ENCODE results near the gene NGLY1.
A peak's percentile ranks its signal among the peaks of the same experiment; 100 is the strongest.

The NGLY1 gene, protein sequence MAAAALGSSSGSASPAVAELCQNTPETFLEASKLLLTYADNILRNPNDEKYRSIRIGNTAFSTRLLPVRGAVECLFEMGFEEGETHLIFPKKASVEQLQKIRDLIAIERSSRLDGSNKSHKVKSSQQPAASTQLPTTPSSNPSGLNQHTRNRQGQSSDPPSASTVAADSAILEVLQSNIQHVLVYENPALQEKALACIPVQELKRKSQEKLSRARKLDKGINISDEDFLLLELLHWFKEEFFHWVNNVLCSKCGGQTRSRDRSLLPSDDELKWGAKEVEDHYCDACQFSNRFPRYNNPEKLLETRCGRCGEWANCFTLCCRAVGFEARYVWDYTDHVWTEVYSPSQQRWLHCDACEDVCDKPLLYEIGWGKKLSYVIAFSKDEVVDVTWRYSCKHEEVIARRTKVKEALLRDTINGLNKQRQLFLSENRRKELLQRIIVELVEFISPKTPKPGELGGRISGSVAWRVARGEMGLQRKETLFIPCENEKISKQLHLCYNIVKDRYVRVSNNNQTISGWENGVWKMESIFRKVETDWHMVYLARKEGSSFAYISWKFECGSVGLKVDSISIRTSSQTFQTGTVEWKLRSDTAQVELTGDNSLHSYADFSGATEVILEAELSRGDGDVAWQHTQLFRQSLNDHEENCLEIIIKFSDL
- 70.0 to 88.0 (median 73.5) reads per million in 4 experiments for total RNA-seq

DNA sequence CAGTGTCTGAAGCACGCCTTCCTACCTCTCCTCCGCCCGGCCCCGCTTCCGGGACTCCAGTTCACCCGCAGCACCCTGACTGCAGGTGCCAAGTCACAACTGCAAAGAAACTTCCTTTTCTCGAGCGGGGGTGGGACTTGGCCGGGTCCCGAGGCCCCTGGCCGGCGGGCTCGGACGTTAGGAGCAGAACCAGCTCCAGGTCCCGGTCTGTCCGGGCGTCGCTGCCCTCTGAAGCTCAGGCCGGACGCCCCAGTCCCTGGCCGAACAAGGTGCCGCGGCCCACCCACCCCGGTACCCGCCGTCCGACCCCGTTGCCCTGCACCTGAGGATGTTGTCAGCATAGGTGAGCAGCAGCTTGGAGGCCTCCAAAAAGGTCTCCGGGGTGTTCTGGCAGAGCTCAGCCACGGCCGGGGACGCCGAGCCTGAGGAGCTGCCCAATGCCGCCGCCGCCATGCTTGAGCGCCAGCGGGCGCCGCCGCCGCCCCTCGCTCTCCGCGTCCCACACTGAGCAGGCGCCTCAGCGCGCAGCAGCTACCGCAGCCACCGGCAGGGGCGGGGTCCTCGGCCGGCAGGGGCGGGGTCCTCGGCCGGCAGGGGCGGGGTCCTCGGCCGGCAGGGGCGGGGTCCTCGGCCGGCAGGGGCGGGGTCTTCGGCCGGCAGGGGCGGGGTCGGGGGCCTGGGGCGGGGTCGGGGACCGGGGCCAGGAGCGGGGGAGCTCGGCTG is at the start of gene NGLY1:
TSS of gene NGLY1 (minus strand) at position 506 of the 723 bp plus-strand sequence. CDS start at position 453, 53 bp downstream.
- DNase-seq, result peak; percentile 73

DNA sequence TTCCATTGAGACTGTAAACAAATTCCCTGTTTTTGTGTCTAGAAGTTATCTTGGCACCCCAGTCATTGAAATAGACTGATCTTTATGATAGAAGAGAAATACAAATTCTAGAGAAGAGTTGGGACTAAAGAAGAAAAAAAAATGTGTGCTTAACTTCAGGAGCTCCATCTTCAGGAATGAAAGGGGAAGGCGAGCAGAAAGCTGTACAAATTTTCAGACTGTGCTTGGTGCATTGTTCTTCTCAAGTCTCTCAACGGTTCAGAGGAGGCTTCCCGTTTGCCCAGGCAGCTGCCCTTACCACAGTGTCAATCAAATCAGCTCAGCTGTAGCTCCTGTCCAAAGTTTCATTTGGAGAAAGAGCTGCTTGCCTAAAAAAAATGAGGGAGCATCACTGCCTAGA is 48.3 kb upstream of the NGLY1 start:
- no peak for DNase-seq

DNA sequence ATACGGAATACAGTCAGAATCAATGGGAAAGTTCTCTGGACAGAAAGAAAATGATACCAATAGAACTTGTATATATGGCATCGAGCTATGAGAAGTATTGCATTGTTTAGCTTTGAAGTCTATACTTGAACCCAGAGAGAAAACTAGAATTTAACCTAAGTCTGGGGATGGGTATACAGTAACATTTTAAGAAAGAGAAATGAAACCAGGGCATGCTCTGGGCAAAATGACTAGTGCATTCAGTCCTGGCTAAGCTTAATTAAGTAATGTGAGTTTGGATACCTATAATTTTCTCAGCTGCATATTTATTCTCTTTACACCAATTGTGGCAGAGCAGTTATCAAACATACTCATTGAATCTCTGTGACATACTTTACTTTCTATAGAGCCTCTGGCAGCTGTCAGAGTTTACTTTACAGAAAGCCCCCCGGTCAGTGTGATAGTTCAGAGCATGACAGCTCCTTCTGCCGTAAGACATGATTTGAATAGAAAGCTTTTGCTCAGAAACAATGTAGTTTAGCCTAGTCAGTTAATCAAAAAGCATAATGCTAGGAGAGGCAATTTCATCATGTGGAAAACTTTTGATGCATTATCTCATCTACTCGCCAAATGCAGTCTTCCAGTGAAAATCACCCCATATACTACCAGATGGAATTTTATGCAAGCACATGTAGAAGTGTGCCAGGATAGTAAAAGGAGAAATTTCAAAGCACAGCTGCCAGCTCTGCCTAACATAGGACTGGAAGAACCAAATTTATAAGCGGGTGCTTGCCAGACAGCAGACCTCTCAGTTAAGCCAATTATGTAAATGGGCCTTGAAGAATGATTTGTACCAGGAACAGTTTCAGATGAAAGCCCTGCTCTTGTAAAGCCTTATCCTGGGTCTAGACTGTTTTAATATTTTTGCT is 47.4 kb upstream of the NGLY1 start:
- no peak for DNase-seq

DNA sequence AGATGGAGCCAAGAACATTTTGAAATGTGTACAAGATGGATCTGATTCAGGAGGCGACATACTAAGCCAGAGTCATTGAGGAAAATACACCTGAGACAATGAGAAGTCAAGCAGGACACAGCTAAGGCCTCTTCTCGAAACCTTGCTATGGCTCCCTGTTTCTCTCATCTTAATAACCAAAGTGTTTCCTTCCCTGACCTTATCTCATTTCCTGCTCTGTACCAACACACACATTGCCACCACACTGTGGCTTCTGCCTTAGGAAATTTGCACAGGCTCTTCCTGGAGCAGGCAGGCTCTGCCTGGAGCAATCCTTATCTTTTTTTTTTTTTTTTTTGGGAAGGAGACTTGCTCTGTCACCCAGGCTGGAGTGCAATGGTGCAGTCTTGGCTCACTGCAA is 43.3 kb upstream of the NGLY1 start:
- DNase-seq, result no peak

DNA sequence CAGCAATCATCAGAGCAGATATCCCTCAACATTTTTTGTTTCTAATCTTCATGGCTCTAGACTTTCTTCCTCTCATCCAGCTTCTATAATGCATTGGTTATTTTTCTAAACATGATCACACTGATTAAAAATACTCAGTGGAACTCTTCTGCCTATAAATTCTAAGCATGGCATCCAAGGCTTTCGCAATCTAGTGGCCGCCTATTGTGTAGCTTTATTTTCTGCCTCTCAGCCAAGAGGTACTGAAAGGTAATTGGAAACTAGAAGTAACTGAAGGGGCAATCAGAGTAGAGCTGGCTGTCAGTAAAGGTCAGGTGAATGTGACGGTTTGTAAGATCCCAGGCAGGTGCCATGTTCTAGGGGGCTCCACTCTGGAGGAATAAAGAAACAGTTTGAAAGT is 40.1 kb upstream of the NGLY1 start:
- no peak for DNase-seq

DNA sequence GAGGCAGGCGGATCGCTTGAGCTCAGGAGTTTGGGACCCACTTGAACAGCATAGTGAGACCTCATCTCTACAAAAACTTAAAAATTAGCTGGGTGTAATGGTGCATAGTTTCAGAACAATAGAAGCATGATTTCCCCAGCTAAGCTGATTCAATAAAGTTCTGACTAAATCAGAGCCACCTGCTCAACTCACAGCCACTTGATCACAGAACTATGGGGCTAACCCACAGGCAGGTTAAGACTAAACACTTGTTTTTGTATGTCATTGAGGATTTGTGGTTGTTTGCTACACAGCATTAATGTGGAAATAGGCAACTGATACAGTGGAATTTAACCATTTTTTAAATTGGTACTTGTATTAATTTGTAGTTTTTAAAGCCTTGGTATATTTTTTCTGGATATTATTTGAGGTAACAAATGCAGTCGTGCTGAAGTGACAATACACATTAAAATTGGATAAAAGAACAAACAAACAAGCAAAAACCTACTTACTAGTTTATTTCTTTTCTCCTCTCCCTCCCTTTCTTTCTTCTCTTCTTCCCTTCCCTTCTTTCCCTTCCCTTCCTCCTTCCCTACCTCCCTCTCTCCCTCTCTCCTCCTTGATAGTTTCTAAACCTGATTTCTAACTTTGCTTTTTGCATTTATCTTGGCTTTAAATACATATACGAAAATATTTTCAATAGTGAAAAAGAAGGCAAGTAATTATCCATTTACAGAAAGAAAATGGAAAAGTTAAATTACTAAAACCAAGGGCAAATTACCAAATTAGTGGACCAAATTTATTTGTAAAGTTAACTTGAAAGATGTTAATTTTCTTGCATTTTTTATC is 38.7 kb upstream of the NGLY1 start:
- DNase-seq, result no peak

DNA sequence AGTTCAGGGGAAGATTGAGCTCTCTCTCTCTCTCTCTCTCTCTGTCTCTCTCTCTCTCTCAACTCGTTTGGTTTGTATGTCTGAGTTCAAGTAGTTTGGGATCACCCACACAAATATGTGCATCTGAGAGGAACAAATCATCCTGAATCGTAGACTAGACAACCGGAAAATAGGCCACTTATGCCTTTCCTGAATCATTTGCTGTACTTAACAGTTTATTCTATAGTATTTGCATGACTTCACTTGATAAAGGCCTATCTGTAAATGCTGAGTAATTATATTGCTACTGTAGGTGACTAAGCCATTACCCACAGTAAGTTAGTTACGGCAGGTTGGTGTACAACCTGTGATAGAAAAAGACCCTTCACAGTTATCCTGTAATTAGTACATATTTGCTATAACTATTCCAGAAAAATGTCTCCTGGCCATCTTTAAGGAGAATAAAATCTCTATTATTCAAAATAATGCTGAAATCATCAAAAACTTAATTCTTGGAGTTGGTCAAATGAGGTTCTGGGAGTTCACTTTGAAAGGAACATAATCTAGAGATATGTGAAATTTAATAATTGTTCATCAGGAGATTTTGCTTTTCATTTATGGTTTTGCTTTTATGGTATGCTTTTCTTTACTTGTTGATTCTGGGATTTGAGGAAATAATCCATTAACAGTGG is 37.7 kb upstream of the NGLY1 start:
- DNase-seq, result no peak

DNA sequence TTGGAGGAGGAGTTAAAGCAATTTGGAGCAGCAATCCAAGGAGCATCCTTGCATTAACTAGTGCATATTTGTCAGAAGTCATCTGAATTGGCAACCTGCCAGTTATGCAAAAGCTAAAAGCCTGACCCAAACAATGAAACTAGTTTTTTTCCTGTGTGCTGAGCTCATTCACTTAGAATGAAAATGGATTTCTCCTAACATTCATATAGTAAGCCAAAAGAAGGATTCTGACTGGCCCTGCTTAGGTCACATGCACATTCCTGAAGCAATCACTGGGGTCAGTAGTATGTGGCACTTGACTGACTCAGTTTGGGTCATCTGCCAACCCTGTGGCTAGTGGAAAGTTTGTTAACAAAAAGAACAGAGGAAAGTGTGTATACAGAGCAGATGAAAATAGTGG is 37.1 kb upstream of the NGLY1 start:
- no peak for DNase-seq

DNA sequence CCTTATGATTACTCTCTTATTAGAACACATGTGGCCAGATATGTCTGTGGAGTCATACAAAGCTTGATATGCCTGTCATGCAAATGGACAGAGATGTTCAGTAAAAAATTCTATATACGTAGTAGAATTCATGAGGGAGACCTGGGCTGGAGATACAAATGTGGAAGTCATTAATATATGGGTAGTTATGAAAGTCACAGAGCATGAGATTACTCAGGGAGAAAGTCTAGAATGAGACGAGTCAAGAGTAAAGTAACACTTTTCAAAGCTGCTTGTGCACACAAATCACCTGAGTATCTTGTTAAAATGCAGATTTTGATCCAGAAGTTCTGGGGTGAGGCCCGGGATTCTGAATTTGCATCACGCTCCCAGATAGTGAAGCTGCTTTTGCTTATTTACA is 35.1 kb upstream of the NGLY1 start:
- no peak for DNase-seq

DNA sequence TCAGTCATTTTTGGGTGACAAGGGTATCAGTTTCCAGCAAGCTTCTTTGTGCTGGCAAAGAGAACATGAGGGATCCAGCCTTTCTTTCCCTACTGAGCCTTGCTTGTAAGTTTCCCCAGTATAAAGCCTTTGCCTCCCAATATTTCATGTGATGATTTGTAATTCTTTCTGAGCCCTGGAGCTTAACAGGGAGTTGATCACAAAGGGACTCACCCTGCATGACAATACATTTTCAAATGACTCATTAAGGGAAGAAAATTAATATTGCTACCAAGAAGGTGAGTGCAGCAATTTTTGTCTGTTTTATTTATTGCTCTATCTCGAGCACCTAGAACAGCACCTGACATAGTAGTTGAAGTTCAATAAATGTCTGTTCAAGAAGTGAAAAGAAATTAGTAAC is 34.4 kb upstream of the NGLY1 start:
- DNase-seq, result no peak

DNA sequence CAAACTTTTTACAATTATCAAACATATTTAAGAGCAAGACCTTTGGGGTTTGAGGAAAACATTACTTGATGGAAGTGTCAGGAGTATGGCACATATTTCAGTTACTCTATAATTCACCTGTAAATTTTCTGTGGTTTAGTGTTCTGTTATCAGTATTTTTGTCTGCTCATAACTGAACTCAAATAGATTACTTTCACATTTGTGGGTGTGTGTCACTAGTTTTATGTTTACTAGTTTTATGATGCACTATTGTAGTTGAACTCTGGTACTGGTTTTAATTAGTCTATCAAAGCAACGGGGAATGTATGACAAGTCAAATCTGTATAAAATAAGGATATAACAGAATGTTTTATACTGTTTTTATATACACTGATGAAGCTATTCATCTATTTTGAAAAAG is 33.9 kb upstream of the NGLY1 start:
- no peak for DNase-seq

DNA sequence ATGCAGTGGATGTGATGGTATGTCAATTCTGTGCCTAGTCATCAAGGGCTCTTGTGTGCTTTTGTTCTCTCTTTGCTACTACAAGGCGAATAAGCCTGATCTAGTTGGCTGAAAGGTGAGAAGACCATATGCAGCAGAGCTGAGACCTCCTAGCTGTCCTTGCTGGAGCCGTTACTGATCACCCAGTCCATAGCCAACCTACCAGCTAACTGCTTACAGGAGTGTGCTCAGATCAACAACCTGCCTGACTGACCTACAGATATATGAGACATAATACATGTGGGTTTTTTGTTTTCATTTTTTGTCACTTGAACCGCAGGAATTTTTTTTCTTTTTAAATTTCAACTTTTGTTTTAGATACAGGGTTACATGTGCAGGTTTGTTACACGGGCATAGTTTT is 29.4 kb upstream of the NGLY1 start:
- DNase-seq, result no peak

DNA sequence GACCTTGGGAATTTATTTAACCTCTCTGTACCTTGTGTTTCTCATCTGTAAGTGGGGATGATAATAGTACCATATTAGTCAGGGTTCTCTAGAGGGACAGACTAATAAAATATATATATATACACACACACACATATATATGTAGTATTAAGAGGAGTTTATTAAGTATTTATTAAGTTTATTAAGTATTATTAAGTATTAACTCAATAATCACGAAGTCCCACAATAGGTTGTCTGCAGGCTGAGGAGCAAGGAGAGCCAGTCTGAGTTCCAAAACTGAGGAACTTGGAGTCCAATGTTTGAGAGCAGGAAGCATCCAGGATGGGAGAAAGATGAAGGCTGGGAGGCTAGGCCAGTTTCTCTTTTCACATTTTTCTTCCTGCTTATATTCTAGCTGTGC is 21.4 kb upstream of the NGLY1 start:
- no peak for DNase-seq

DNA sequence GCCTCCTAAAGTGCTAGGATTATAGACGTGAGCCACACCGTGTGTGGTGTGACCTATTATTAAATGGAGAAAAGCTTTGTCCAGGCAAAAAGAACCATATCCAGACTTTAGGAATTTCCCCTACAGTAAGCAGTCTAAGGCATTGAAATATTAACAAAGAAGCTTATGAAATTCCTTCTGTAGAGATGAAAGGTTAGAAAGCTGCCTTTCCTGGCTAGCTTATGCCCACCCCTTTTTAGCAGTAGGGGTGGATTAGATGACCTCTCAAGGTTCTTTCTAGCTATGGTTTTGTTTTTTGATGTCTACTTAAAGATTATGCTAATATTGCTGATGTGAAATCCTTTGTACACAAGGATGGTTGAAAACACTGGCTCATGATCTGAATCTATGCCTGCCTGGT is 20.6 kb upstream of the NGLY1 start:
- DNase-seq, result no peak

DNA sequence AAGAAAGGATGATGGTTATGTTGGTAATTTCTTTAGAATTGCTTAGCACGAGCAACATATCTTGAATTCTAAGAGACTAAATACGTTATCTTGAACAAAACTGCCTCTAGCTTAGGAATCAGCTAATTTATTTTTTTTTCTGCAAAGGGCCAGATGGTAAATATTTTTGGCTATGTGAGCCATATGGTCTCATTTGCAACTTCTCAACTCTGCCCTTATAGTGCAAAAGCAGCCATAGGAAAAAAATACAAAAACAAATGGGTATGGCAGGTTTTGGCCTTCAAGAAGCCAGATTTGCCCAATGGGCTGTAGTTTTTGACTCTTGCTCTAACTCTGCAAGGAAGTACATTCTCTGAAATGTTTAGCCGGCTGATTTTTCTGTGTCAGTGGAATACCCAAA is 18.5 kb upstream of the NGLY1 start:
- no peak for DNase-seq

DNA sequence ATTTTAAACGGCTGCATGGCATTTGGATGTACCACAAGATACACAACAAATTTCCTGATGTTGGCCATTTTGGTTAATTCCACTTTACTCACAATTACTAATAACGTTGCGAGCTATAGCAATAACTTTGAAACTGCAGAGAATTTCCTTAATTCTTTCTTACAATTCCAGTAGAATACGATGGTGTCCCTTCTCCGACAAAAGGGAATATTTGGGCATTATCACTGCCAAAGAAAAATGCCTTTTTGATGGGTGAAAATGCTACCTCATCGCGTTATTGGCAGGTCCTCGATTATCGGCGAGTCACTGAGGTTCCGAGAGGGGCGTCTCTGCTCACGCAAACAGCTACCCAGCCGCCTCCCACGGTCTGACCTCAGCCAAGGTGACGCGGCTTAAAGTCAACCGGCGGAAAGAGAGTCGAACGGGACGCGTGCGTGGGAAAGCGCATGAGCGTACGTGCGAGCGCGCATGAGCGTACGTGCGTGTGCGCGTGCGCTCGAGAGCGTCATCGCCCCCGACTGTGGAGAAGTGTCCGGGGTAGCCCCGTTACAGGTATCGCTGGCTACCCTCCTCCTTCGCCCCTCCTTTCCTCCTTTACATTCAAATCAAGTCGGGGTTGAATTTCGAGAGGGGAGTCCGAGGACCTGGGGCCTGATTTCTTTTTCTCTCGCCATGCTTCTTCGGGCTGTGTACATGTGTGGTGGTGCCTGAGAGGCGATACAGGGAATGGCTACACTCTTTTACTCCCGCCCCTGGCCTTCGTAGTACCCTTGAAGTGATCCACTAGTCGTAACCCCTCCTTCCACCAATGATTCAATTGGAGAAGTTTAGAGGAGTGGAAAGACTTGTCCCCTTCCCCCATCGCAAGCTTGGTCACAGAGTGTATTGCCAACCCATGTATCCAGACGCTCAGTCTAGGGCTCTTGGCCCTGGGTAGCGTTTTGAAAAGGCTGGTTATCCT is 6.6 kb upstream of the NGLY1 start, which contains the start of gene OXSM:
TSS of gene OXSM (plus strand) at position 495 of the 961 bp plus-strand sequence. CDS start 931 bp downstream, outside the sequence.
- DNase-seq, result peak; percentile 88

DNA sequence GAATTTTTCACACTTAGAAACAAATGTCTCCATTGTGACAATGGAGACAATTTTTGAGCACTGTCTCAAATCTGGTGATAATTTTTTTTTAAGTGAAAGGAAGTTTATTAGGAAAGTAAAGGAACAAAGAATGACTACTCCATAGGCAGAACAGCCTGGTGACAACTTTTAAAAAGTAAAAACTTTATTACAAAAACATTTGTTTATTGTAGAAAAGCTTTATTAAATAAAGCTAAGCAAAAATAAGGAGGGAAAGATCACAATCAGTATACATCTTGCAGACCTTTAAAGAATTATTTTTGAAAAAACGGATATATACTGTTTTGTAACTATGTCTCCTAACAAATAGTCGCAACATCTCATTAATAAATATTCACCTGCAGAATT is 6.0 kb upstream of the NGLY1 start:
- no peak for DNase-seq

DNA sequence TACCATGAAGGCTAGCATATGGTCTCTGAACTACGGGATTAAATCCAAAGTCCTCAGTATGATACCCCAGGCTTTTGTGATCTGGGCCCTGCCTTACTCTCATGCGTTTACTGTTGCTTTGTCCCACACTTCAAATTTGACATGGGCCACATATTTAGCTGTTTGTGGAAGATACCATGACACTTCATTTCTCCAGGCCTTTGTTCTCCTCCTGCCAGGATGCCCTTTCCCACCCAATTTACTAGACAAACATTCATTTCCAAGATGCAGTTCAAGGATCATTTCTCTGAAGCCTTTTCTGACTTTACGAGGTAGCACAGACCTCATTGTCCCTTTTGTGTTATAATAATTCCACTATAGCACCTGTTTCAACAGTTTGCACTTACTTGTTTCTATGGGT is 4.4 kb upstream of the NGLY1 start:
- no peak for DNase-seq

DNA sequence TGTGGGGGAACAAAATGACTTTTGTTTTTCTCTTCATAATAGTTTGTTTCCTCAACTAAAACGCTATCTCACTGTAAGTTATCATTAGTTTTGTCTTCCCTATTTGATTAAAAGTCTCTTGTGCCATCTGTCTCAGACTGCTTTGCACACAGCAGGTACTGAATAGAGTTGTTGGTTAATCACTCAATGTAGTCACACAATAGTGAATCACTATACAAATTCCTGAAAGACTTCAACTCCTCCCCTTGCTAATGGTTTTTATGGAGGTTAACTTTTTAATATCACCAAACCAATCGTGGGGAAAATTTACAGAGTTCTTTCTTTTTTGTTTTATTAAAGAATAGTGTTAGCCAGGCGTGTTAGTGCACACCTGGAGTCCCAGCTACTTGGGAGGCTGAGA is 2.6 kb upstream of the NGLY1 start:
- DNase-seq, result no peak

DNA sequence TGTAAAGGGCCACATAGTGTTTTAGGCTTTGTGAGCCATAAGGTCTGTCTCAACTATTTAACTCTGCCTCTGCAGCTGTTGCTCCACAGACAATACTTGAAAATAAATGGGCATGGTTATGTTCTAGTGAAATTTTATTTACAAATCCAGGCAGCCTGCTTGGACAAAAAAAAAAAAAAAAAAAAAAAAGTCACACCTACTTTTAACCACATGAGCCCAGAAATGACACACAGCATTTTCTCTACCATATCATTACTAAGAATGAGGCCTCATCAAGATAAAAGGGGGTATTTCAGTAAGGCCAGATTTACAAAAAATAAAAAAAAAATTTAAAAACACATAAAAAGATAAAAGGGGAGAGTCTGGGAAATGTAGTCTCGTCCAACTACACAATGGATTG is 1.7 kb upstream of the NGLY1 start:
- no peak for DNase-seq

All from effector CD8-positive, alpha-beta T cell (primary cell).